ENCODE measurements around the gene RASSF4.

Gene RASSF4

GRCh38 chr10:44929356-44930255 is 30.0 kb upstream of the RASSF4 start:
- DNase-seq, result no peak

GRCh38 chr10:44930904-44931620 is 28.5 kb upstream of the RASSF4 start:
- DNase-seq, result no peak

- no peak for DNase-seq
These were observed 27.7 kb upstream of the RASSF4 start for GRCh38 chr10:44931621-44932516.

- peak; percentile 88 for DNase-seq
These were observed 26.8 kb upstream of the RASSF4 start for GRCh38 chr10:44932517-44933450.

- DNase-seq, result no peak
These were observed 25.9 kb upstream of the RASSF4 start for GRCh38 chr10:44933451-44934321.

- DNase-seq, result no peak
These were observed 25.0 kb upstream of the RASSF4 start for GRCh38 chr10:44934416-44935200.

- DNase-seq, result peak; percentile 84
These were observed 24.2 kb upstream of the RASSF4 start for GRCh38 chr10:44935201-44935965.

GRCh38 chr10:44935966-44936295 is 23.7 kb upstream of the RASSF4 start:
- no peak for DNase-seq

- DNase-seq, result no peak
These were observed 23.2 kb upstream of the RASSF4 start for GRCh38 chr10:44936314-44936975.

- DNase-seq, result no peak
These were observed 22.2 kb upstream of the RASSF4 start for GRCh38 chr10:44937196-44938005.

GRCh38 chr10:44938956-44939355 is 20.6 kb upstream of the RASSF4 start:
- DNase-seq, result no peak

- DNase-seq, result no peak
These were observed 19.8 kb upstream of the RASSF4 start for GRCh38 chr10:44939691-44940401.

GRCh38 chr10:44944354-44944753 is 15.2 kb upstream of the RASSF4 start:
- DNase-seq, result no peak

- no peak for DNase-seq
These were observed 13.4 kb upstream of the RASSF4 start for GRCh38 chr10:44946205-44946604.

- peak; percentile 51 for DNase-seq
These were observed 12.0 kb upstream of the RASSF4 start for GRCh38 chr10:44947371-44948152.

- no peak for DNase-seq
These were observed 11.0 kb upstream of the RASSF4 start for GRCh38 chr10:44948642-44949041.
